ENCODE measurements around the gene RASGRP1. TPM values are rescaled to one million over a fixed set of nuclear protein-coding genes. Genes with fewer than 3 reads are reported as not detected.
A peak's percentile ranks its signal among the peaks of the same experiment; 100 is the strongest.

The RASGRP1 gene
- total RNA-seq, 1 experiment from 2014 or later: 0.85 TPM

DNA sequence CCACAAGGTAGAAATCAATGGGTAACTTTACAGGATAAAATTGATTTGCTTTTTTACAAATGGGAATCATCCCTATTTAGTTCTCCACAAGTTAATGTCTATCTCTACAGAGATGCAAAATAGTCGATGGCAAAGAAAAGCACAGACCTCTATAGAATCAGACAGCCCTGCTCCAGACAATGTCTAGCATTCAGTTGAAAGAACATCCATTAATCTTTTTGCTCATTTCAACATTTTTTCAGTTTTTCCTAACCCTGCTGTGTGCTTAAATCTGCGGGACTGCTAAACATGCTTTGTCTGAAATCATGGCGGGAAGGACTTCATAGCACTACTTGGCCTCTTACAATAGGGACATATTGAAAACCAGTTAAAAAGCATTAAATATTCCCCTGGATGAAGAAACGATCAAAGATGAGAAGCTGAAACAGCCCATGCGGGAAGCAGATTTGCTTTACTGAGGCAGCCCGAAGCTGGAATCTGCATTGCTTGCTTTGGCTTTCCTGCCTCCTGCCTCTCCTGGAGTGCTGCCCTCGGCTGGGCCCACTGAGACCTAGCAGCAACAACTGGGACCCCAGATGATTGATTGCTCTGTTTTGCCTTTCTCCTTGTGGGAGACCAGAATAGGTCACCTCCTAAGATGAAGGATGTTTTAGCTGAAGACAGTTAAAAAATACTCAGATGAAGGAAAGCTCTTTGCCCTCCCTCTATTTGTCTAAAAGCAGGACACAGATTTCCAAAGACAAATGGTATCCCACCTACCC is 38.5 kb upstream of the RASGRP1 start:
- H2AFZ ChIP-seq (ENCODE audit: low read length): no peak overlapping the region
- Mint-ChIP-seq H3K9me3 (no peaks in the 10 kb centered on the region; a peak in 1 of 5 replicates), H3K4me1 (peaks cover 3 to 7% of the 10 kb centered on the region in 2 experiments; a peak in 3 of 4 replicates), H3K36me3 (ENCODE audit: insufficient read depth in 1 of 3, low read depth in 3 of 3) (no peaks in the 10 kb centered on the region), H3K27me3 (ENCODE audit: low read depth) (no peaks in the 10 kb centered on the region), H3K4me3 (no peak overlapping the region), H3K27ac (no peak overlapping the region)
- no peak overlapping the region for H2BK5ac ChIP-seq (ENCODE audit: insufficient read length, low read length)
- H4K91ac ChIP-seq (ENCODE audit: insufficient read length, low read depth, low read length): no peak overlapping the region
- H3K79me2 ChIP-seq (ENCODE audit: insufficient read depth, low read length): no peaks in the 10 kb centered on the region
- no peaks in the 10 kb centered on the region for H3K4me1 ChIP-seq (ENCODE audit: insufficient read depth, low read length)
- TF ChIP-seq, protein P1, sequence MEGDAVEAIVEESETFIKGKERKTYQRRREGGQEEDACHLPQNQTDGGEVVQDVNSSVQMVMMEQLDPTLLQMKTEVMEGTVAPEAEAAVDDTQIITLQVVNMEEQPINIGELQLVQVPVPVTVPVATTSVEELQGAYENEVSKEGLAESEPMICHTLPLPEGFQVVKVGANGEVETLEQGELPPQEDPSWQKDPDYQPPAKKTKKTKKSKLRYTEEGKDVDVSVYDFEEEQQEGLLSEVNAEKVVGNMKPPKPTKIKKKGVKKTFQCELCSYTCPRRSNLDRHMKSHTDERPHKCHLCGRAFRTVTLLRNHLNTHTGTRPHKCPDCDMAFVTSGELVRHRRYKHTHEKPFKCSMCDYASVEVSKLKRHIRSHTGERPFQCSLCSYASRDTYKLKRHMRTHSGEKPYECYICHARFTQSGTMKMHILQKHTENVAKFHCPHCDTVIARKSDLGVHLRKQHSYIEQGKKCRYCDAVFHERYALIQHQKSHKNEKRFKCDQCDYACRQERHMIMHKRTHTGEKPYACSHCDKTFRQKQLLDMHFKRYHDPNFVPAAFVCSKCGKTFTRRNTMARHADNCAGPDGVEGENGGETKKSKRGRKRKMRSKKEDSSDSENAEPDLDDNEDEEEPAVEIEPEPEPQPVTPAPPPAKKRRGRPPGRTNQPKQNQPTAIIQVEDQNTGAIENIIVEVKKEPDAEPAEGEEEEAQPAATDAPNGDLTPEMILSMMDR (conservative IDR thresholded peaks at IDR 0.05): no peak; the same call in 1 of the 3 replicates
- DNase-seq: peak; percentile 47
- H2BK20ac ChIP-seq (ENCODE audit: low read depth, low read length, poor library complexity, severe bottlenecking): no peak overlapping the region
- no peak overlapping the region for H3K27ac ChIP-seq (ENCODE audit: insufficient read length, low read depth, low read length)
- WGBS (ENCODE audit: extremely low coverage, insufficient read length, low lambda C conversion rate): no CpG with 5 or more reads among the region's 7 CpGs
- H3K23me2 ChIP-seq (ENCODE audit: insufficient read length, low read depth, low read length, poor library complexity, severe bottlenecking): no peaks in the 10 kb centered on the region
- H2BK120ac ChIP-seq (ENCODE audit: low read depth, low read length, poor library complexity, severe bottlenecking): no peak overlapping the region
- H3K79me1 ChIP-seq (ENCODE audit: insufficient read depth, low read depth, low read length, poor library complexity, severe bottlenecking): no peaks in the 10 kb centered on the region
- no peak overlapping the region for H4K5ac ChIP-seq (ENCODE audit: insufficient read length, low read depth, low read length)
- no peak overlapping the region for H2AK5ac ChIP-seq (ENCODE audit: insufficient read length, low read length)
- no peak overlapping the region for H2BK12ac ChIP-seq (ENCODE audit: insufficient read length, low read depth, low read length)
- no peak overlapping the region for H3K4me2 ChIP-seq (ENCODE audit: insufficient read depth, insufficient read length, low read length)
- H4K8ac ChIP-seq (replicated peaks; ENCODE audit: insufficient read length, low read depth, low read length): no peak overlapping the region
- H3K18ac ChIP-seq (ENCODE audit: insufficient read length, low read depth, low read length): no peak overlapping the region
- H3K56ac ChIP-seq (ENCODE audit: insufficient read length, low read depth, low read length): no peak overlapping the region
- no peaks in the 10 kb centered on the region for H3K9me3 ChIP-seq (ENCODE audit: control insufficient read depth, low read depth, low read length)
- no peaks in the 10 kb centered on the region for H3K27me3 ChIP-seq (ENCODE audit: insufficient read depth, low read length)
- no peak overlapping the region for H3T11ph ChIP-seq (ENCODE audit: low read length)
- H3K9ac ChIP-seq (ENCODE audit: extremely low read depth, insufficient read length, low read length): no peak overlapping the region
- H4K20me1 ChIP-seq (ENCODE audit: control insufficient read depth, insufficient read depth, insufficient read length): no peaks in the 10 kb centered on the region
- H3K14ac ChIP-seq (ENCODE audit: insufficient read depth, low read length): no peak overlapping the region
- H3K4ac ChIP-seq (ENCODE audit: low read depth, low read length): no peak overlapping the region
- H2BK15ac ChIP-seq (ENCODE audit: low read depth, low read length): no peak overlapping the region
- H3K23ac ChIP-seq (ENCODE audit: insufficient read length, low read depth, low read length): no peak overlapping the region
